GM12801 (cell line): ENCODE results near the gene DPYSL4.

Experiments
- CTCF ChIP-seq: IDR thresholded peaks from one replicate; pipeline ENCODE4 v1.5.1; 2011; ENCODE audit warnings: control low read depth; ENCODE audit not compliant: insufficient read length; ENCODE audit errors: extremely low read depth

DPYSL4 gene

DNA sequence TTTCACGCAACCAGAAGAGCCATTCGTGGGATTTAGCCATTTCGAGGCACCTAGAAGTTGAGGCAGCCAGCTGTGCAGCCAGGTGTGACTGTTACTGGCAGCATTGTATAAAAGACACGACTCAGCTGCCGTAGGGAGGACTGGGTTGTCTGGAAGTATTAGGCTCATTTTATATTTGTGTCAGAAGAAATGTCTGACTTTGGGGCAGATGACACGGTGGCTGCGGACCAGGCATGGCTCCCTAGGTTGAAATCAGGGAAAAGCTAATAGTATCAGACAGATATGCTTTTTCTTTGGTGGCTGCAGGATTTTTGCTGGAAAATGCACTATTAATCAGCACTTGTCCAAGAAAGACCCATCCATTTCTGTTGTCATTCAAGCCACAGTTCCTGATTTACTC is 4.2 kb upstream of the DPYSL4 start:
- no peak for TF ChIP-seq CTCF

GRCh38 chr10:132183046-132183445 is 3.7 kb upstream of the DPYSL4 start:
- TF ChIP-seq CTCF, result no peak

GRCh38 chr10:132184816-132185593 is 1.7 kb upstream of the DPYSL4 start:
- no peak for TF ChIP-seq CTCF

- TF ChIP-seq CTCF, result no peak
Observed at GRCh38 chr10:132185601-132186487, 904 bp upstream of the DPYSL4 start.

- TF ChIP-seq CTCF, result no peak
Observed at GRCh38 chr10:132187430-132188138, 836 bp downstream of the DPYSL4 start.

GRCh38 chr10:132188331-132188730 is 1.6 kb downstream of the DPYSL4 start:
- no peak for TF ChIP-seq CTCF

DNA sequence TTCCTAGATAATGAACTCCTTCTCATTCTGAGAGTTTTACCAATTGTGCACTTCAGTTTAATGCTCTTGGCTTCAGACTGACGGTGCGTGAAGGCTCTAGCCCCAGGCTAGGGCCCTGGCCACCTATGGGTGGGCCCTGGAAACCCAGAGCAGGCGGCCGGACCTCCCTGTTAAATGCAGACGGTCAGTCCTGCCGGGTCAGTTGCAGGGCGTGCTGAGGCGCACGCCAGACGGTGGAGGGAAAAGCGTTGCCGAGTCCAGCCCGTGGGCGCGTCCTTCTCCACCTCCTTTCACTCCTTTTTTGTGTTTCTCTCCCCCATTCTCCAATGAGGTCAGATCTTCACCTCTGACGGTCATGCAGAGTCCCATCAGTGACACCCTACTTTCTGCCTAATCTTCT is 2.3 kb downstream of the DPYSL4 start:
- no peak for TF ChIP-seq CTCF
